C4-2B (cell line): ENCODE measurements around the gene FEV.

Source experiments
- H3K27ac ChIP-seq: fragments of 450-650 bp; 2 replicates; pipeline ENCODE4 v1.5.1; 2017
- CTCF ChIP-seq: fragments of 450-650 bp; conservative IDR thresholded peaks from 2 replicates; pipeline ENCODE4 v1.5.1; 2017; ENCODE audit warnings: mild to moderate bottlenecking
- ZFX ChIP-seq: fragments of 450-650 bp; IDR thresholded peaks from 2 replicates; pipeline ENCODE4 v1.6.1; 2017

Gene FEV

GRCh38 chr2:218991674-218992168 lies 6.7 kb upstream of the FEV start:
- TF ChIP-seq CTCF: no peak
- TF ChIP-seq ZFX: no peak
- no peak overlapping the region for H3K27ac ChIP-seq

GRCh38 chr2:218990612-218991011 lies 5.6 kb upstream of the FEV start:
- no peak overlapping the region for H3K27ac ChIP-seq
- TF ChIP-seq ZFX (no peak), CTCF (no peak)

- TF ChIP-seq CTCF: no peak
- TF ChIP-seq ZFX: no peak
- no peak overlapping the region for H3K27ac ChIP-seq
These were observed 5.1 kb upstream of the FEV start for GRCh38 chr2:218990052-218990451.

GRCh38 chr2:218988650-218989049 lies 3.7 kb upstream of the FEV start:
- no peak overlapping the region for H3K27ac ChIP-seq
- TF ChIP-seq CTCF (no peak), ZFX (no peak)

- TF ChIP-seq ZFX: no peak
- no peak for TF ChIP-seq CTCF
- H3K27ac ChIP-seq: no peak overlapping the region
These were observed 3.2 kb upstream of the FEV start for GRCh38 chr2:218988164-218988563.

GRCh38 chr2:218986148-218986761 lies 1.3 kb upstream of the FEV start:
- TF ChIP-seq ZFX: no peak
- H3K27ac ChIP-seq: no peak overlapping the region

- no peak overlapping the region; the same call in 1 of the 2 replicates for H3K27ac ChIP-seq
- TF ChIP-seq CTCF (no peak), ZFX (no peak)
These were observed 524 bp upstream of the FEV start for GRCh38 chr2:218985325-218986091.
